Embryonic facial prominence (tissue), 1 donor: ENCODE data around the gene LMF1.

Experiments used
- DNase-seq: peaks from one replicate; pipeline ENCODE4 v3.0.0-alpha.2; 2016; ENCODE audit errors: extremely low spot score

Gene LMF1

GRCh38 chr16:984736-985636 lies 14.2 kb upstream of the LMF1 start:
- no peak for DNase-seq

GRCh38 chr16:984121-984694 lies 13.4 kb upstream of the LMF1 start:
- DNase-seq: no peak

GRCh38 chr16:983044-984030 lies 12.6 kb upstream of the LMF1 start:
- DNase-seq: no peak

- no peak for DNase-seq
Measured at GRCh38 chr16:982145-983043, 11.6 kb upstream of the LMF1 start.

- DNase-seq: no peak
Measured at GRCh38 chr16:981695-982144, 10.9 kb upstream of the LMF1 start, which contains the start of gene SOX8. Gene SOX8 (plus strand): TSS chr16:981770. CDS start chr16:981923, 153 bp downstream.

GRCh38 chr16:980595-980854 lies 9.7 kb upstream of the LMF1 start:
- no peak for DNase-seq

GRCh38 chr16:979859-980594 lies 9.2 kb upstream of the LMF1 start:
- DNase-seq: no peak

- DNase-seq: no peak
Measured at GRCh38 chr16:979147-979546, 8.4 kb upstream of the LMF1 start.

- DNase-seq: no peak
Measured at GRCh38 chr16:978403-978802, 7.6 kb upstream of the LMF1 start.

- DNase-seq: no peak
Measured at GRCh38 chr16:977896-978295, 7.1 kb upstream of the LMF1 start.

- no peak for DNase-seq
Measured at GRCh38 chr16:977081-977701, 6.4 kb upstream of the LMF1 start.

GRCh38 chr16:976389-976931 lies 5.7 kb upstream of the LMF1 start:
- no peak for DNase-seq

GRCh38 chr16:975291-975690 lies 4.5 kb upstream of the LMF1 start:
- DNase-seq: no peak

- DNase-seq: no peak
Measured at GRCh38 chr16:974611-975261, 4.0 kb upstream of the LMF1 start.

- no peak for DNase-seq
Measured at GRCh38 chr16:974001-974601, 3.3 kb upstream of the LMF1 start.

GRCh38 chr16:973366-973765 lies 2.6 kb upstream of the LMF1 start:
- no peak for DNase-seq

- DNase-seq: no peak
Measured at GRCh38 chr16:972316-973002, 1.7 kb upstream of the LMF1 start.

- DNase-seq: no peak
Measured at GRCh38 chr16:971981-972315, 1.2 kb upstream of the LMF1 start.

- DNase-seq: no peak
Measured at GRCh38 chr16:971582-971905, 760 bp upstream of the LMF1 start.
